Transverse colon (tissue), 3 donors: ENCODE data around the gene RECQL.

Experiments used
- EP300 ChIP-seq: sonication (generic); formaldehyde crosslinking; IDR thresholded peaks from one replicate; pipeline ENCODE4 v1.6.1; 2017; ENCODE audit warnings: antibody characterized with exemption, low read depth
- TF ChIP-seq, protein P1 (sequence below), 5 experiments: fragments of 200-600 bp in 3 of 5; fragments of 450-650 bp in 2 of 5; sonication (generic) in 3 of 5; IDR thresholded peaks; 1 replicate in 2 of 5; 2 replicates in 3 of 5; pipeline ENCODE4 v1.5.1; 2016 to 2017; ENCODE audit warnings: antibody characterized with exemption in 5 of 5, inconsistent platforms in 3 of 5, mild to moderate bottlenecking in 2 of 5, moderate library complexity in 1 of 5

DNA sequence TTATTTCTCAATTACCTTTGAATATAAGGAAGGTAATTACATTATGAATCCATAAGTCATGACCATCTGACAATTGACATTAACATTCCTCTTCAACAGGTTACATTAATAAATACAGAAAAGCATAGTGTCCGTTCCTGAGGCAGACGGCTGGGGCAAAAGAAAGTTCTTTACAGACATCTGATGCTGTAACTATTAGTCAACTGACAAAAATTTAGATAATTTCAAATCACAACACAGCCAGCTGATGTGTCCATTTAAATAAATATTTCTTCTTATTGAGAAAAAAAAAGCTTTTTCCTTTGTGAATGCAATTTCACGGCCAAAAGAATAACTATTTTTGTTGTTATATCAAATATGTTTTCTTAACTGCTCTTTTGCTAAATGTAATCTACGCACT, 73.2 kb downstream of the RECQL start:
- TF ChIP-seq, protein P1, sequence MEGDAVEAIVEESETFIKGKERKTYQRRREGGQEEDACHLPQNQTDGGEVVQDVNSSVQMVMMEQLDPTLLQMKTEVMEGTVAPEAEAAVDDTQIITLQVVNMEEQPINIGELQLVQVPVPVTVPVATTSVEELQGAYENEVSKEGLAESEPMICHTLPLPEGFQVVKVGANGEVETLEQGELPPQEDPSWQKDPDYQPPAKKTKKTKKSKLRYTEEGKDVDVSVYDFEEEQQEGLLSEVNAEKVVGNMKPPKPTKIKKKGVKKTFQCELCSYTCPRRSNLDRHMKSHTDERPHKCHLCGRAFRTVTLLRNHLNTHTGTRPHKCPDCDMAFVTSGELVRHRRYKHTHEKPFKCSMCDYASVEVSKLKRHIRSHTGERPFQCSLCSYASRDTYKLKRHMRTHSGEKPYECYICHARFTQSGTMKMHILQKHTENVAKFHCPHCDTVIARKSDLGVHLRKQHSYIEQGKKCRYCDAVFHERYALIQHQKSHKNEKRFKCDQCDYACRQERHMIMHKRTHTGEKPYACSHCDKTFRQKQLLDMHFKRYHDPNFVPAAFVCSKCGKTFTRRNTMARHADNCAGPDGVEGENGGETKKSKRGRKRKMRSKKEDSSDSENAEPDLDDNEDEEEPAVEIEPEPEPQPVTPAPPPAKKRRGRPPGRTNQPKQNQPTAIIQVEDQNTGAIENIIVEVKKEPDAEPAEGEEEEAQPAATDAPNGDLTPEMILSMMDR (IDR thresholded peaks at IDR 0.05) = no peak
- TF ChIP-seq EP300 = no peak
